ENCODE measurements around the gene SPATA9. TPM values are rescaled to one million over a fixed set of nuclear protein-coding genes. Genes with fewer than 3 reads are reported as not detected.

Gene SPATA9
- total and polyA plus RNA-seq, 2 donors (not counting 1 experiment from before 2014, with no cell fraction given), result not detected

- no peak for TF ChIP-seq EZH2 (IDR thresholded peaks at IDR 0.05; ENCODE audit: borderline replicate concordance, insufficient read depth, low read depth, low read length, poor library complexity, severe bottlenecking)
- no peak for TF ChIP-seq CTCF (IDR thresholded peaks at IDR 0.05)
- H2AFZ ChIP-seq (ENCODE audit: insufficient read depth, low read depth, low read length, poor library complexity, severe bottlenecking), result peak overlapping the region; percentile 71
- peaks cover 0 to 10% (median 6%) of the 10 kb centered on the region in 4 experiments for H3K27me3 ChIP-seq (replicated peaks in 1 of 4; ENCODE audit: control extremely low read depth in 1 of 4, control insufficient read depth in 3 of 4, insufficient read depth in 4 of 4, low read length in 3 of 4)
- ATAC-seq (ENCODE audit: low read depth) (no peak), DNase-seq (no peak)
- POLR2A ChIA-PET, result interaction anchor here (1.6 kb wide), 1 partner anchor 78 kb away, joined by 3 read pairs; no protein-coding TSS in a partner anchor
- H3K4me1 ChIP-seq (ENCODE audit: control insufficient read depth in 2 of 2, insufficient read depth in 2 of 2, low read length in 2 of 2), result peaks cover 8 to 13% of the 10 kb centered on the region in 2 donors
- H3K9me3 ChIP-seq (ENCODE audit: control extremely low read depth in 1 of 3, control insufficient read depth in 2 of 3, insufficient read depth in 1 of 3, low read length in 2 of 3), result no peaks in the 10 kb centered on the region
- WGBS (ENCODE audit: insufficient coverage), result no CpG with 5 or more reads among the region's 11 CpGs
- H3K36me3 ChIP-seq (replicated peaks in 1 of 2; ENCODE audit: control extremely low read depth in 1 of 2, control insufficient read depth in 1 of 2, extremely low read depth in 1 of 2, insufficient read depth in 2 of 2, low read length in 1 of 2), result no peaks in the 10 kb centered on the region
- CTCF ChIA-PET, result interaction anchor here (0.7 to 2.9 kb wide), 10 partner anchors 30 to 607 kb away, joined by 3 to 17 read pairs (median 3); no protein-coding TSS in a partner anchor
- peak overlapping the region; percentile 76 for H3K9ac ChIP-seq (ENCODE audit: low read length)
- Mint-ChIP-seq H3K27me3 (peaks cover 12% of the 10 kb centered on the region), H3K9me3 (ENCODE audit: insufficient read depth) (no peaks in the 10 kb centered on the region), H3K4me1 (peaks cover 29% of the 10 kb centered on the region), H3K4me3 (peak overlapping the region; percentile 82), H3K27ac (no peak overlapping the region)
- H3K4me2 ChIP-seq (replicated peaks; ENCODE audit: low read depth, low read length, poor library complexity, severe bottlenecking), result peak overlapping the region; percentile 88
- intact Hi-C loops (cut with micrococcal nuclease), result loop anchor here (2.0 to 5.0 kb wide), 3 partner anchors 83 to 1207 kb away; partner anchors contain the start of genes ELL2, LNPEP and RFESD
- H3K27ac ChIP-seq (ENCODE audit: low read length in 2 of 2), result no peak overlapping the region
- H3K79me2 ChIP-seq (ENCODE audit: control insufficient read depth, insufficient read depth, low read length), result no peaks in the 10 kb centered on the region
- H4K20me1 ChIP-seq (ENCODE audit: control insufficient read depth, insufficient read depth, low read length, poor library complexity, severe bottlenecking), result no peaks in the 10 kb centered on the region
- peak overlapping the region in 4 of 5 experiments; percentile 56 to 75 (median 63) for H3K4me3 ChIP-seq (ENCODE audit: control extremely low read depth in 1 of 5, extremely low read depth in 1 of 5, insufficient read depth in 1 of 5, low read depth in 2 of 5, low read length in 4 of 5)
Measured at GRCh38 chr5:95730011-95730700, 47.4 kb upstream of the SPATA9 start.

Measured in B cell (primary cell).